Activated CD4-positive, alpha-beta T cell treated with anti-CD3 and anti-CD28 coated beads, Interleukin-10, Interleukin-2, amounts not matched to agents 100 ng/mL and 50 ng/mL, durations not matched to agents 16 hours and 8 hours (primary cell): ENCODE measurements around the gene STARD5.
"Not testable (repeated sequence)": the region's sequence is repeated elsewhere in the genome, so short reads cannot be mapped to it uniquely, and the experiment has no call there.

Source experiments
- DNase-seq: peaks from one replicate; pipeline ENCODE4 v3.0.0-alpha.2; 2020

The STARD5 gene

DNA sequence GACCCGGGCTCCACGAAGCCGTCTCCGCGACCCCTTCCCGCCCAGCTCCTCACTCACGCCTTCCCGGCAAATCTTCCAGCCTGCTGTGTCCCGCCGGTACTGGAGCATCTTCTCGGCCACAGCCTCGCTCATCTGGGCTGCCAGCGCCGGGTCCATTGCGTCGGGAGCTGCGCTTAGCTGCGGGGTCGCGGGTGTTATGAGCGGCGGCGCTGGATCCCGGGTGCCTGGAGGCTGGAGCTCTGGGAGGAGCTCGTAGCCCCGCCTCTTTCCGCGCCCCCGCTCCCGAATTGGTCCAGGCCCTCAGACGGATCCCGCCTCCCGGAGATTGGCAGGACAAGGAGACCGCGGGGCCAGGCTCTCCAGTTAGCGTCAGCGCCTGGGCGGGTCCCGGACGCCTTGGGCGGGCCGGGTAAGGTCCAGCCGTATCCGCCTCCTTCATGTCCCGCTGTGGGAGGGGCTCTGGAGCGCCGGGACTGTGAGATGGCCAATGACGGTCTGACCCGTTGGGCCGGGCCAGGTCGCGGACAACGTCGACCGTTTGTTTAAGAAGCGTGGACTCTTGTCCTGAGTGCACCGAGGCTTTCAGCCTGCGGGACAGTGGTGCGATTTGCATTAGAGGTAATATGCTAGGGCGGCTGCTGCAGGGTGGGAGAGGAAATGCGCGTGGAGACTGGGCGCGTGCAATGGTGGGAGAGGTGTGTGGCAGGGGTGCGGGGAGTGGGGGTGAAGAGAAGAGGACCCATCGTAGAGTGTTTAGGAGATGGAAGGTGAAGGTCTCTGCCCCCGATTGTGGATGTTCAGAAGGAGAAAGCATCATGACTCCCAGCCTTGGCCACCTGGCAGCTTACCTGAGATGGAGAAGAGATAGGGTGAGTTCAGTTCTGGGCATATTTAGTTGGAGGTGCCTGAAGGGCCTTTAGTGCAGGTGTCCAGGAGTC, at the start of gene STARD5:
Gene STARD5, minus strand, starts transcription at position 198 of the 938 bp plus-strand sequence. Its CDS starts 42 bp downstream, at position 156.
- peak; percentile 99 for DNase-seq

- no peak for DNase-seq
Measured at GRCh38 chr15:81373176-81373575, 49.2 kb upstream of the STARD5 start.

DNA sequence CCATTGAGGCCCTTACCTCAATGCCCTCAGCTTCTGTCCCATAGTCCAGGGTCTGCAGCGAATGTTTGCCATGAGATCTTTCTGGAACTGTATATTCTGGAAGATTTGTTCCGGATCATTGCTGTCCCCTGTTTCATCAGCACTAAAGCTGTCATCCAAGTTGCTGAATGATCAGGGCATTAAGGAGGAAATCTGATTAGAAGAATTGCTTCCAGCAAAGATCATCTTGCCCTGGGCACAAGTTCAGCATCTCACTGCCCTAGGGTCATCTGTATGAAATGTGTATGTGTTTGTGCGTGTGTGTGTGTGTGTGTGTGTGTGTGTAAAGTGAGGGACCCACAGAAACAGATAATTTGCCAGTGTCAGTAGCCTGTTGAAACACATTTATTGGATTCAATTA, 48.6 kb upstream of the STARD5 start:
- DNase-seq = no peak

DNA sequence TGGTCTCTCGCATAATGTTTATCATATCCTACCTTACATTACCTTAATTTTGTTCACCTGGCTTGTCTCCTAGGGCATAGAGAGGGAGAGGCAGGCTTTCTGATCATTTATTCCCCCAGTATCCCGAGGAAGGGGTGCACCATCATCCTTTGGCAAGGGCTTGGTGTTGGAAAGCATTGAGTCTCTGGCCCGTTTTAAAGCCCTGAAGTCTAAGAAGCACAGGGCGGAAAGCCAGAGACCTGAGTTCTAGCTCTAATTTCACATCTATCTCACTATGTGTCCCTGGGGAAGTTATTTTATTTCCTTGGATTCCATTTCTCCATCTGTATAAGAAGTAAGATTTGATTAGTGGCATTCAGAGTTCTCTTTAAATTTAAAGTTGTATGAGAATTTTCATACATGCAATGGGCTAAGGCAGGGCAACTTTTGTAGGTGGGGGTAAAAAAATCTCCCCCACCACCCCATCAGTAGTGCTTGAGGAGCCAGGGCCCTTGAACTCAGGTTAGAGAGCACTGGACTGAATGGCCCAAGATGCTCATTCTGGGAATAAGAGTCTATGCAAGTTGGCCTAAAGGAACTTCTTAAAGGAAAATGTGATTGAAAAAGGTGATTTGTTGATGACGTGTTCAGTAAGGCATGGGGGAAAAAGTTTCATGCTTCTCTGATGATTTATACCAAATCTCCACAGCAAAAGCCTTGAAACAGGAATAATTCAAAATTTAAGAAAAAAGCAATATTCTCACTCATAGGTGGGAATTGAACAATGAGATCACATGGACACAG, 40.0 kb upstream of the STARD5 start:
- DNase-seq = no peak

DNA sequence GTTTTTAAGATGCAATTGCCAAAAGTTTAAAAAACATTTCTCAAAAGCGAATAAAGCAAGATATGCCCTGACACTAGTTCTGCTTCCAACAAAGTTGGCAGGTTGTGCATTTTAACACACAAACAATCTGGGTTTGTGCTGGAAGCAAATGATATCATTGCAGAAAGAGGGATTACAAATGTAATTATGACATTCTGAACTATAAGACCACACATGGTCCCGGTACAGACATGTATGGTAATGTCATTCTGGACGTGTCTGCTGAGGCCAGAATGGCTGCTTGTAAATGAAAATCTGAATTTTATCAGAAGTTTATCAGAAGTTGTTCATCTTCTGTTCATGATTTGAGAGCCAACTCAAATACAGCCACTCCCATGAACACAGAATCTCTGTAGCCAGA, 39.3 kb upstream of the STARD5 start:
- no peak for DNase-seq

- no peak for DNase-seq
Measured at GRCh38 chr15:81362790-81363189, 38.8 kb upstream of the STARD5 start.

DNA sequence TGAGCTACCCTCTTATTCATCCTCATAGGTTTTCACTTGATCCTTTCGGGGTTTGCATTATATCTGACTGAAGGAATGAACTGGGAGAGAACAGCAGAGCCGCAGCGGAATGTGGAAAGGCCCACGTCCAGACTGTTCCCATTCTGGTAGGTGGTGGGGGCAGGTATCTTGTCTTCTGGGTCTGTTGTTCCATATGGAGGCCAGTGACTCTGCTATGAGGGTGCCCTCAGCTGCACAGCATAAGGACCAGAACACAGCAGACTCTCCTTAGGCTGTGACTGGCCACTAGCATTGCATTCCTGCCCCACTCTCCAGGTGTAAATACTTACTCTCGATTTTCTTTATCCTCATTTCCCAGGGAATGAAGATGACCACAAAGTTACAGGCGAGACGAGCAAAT, 38.0 kb upstream of the STARD5 start:
- no peak for DNase-seq

GRCh38 chr15:81360491-81360890, 36.5 kb upstream of the STARD5 start:
- DNase-seq = no peak

- no peak for DNase-seq
Measured at GRCh38 chr15:81358248-81358647, 34.3 kb upstream of the STARD5 start.

GRCh38 chr15:81357180-81357686, 33.3 kb upstream of the STARD5 start:
- no peak for DNase-seq

- no peak for DNase-seq
Measured at GRCh38 chr15:81356252-81356651, 32.3 kb upstream of the STARD5 start.

DNA sequence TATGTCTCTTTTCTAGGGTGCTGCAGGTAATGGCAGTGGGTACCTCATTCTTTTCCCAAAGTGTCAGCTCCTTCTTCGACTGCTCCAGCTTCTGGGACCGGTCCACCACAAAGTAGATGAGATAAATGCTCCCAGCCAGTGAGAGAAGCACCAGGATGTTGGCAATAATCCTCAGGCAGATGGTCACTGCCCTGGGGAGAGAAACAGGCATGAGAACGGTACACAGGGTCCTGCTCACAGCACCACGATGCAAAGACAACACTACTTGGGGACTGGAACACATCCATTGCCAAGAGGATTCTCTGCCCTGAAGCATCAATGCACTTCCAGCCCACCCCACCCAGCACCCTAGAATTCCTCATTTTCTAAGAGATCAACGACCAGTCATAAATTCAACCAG, 27.7 kb upstream of the STARD5 start:
- DNase-seq = no peak

GRCh38 chr15:81349271-81349670, 25.3 kb upstream of the STARD5 start:
- DNase-seq = no peak

GRCh38 chr15:81348691-81349090, 24.8 kb upstream of the STARD5 start:
- not testable (repeated sequence) for DNase-seq

GRCh38 chr15:81347910-81348309, 24.0 kb upstream of the STARD5 start:
- DNase-seq = no peak

DNA sequence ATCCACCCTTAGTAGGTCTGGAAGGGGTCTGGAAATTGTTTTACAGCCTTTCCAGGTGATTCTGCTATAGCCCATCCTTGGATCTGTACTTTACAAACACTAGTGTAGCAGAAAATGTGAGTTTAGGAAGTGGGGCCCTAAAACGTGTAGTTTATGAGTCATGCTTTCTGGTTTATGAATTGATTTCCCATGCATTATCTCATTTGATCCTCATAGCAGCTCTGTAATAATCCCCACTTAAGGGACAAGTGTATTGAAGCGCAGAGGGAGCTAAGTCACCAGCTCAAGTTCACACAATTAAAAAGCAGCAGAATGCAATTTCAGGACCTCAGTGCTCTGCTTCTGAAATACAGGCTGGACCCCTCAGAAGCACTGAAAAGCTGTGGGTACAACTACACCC, 22.7 kb upstream of the STARD5 start:
- DNase-seq = no peak

GRCh38 chr15:81343371-81343770, 19.4 kb upstream of the STARD5 start:
- DNase-seq = no peak

GRCh38 chr15:81341351-81341750, 17.4 kb upstream of the STARD5 start:
- DNase-seq = no peak

GRCh38 chr15:81339851-81340250, 15.9 kb upstream of the STARD5 start:
- DNase-seq = no peak

GRCh38 chr15:81339321-81339720, 15.4 kb upstream of the STARD5 start:
- DNase-seq = no peak

DNA sequence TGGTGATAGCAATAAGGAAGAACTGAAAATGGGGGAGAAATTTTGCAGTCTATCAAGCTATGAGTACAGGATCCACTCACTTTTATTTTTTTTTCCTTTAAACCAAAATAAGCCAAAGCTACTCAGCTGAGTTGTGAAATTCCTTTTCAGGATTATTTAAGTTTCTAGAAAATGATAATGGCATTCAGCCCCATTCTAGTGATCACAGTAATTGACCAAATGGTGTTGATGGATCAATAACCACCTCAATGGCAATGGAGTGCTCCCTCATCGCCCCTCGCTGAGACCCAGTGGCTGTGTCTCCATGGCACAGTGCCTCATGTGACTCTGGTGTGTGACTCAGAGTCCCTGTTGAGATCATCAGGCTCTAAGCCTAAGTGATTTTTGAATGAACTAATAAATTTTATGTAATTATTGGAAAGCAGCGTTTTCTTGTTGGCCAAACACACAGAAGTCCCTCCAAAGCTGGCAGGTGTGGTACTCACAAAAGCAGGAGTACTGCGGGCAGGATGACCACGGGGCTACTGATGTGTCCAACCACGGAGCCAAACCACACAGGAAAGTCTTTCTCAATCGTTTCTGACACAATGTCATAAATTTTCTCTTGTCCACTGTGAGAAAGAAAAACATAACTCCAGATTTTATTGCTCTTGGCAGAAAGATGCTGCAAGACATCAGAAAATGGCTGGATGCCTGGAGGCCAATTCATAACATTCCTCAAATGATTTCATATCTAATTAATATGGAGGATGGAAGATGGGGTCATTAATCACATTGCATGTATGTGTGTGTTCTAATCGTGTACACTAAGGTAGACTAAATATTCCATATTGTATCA, 14.4 kb upstream of the STARD5 start:
- no peak for DNase-seq

- DNase-seq = peak; percentile 33
Measured at GRCh38 chr15:81337713-81338157, 13.8 kb upstream of the STARD5 start.

DNA sequence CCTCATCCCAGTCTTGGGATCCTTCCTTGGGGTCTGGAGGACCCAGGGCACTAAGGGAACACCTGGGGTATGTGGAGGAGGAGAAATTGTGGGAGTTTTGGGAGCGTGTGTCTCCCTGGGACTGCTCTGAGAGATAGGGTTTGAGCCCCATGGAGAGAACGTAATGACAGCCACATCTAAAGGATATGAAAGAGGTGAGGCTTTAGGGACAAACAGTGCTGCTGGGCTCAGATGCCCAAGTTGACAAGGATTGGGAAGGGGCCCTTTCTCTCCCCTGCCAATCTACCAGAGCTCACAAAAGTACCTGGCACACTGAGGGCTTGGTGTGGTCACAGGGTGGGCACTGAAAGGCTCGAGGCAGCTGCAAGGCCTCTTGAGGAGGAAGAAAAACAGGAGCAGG, 13.3 kb upstream of the STARD5 start:
- no peak for DNase-seq
